GM12878 (cell line): Measurements from ENCODE around the gene MVB12B. TPM values are rescaled to one million over a fixed set of nuclear protein-coding genes. Genes with fewer than 3 reads are reported as not detected.

ENCODE experiments used
- ATAC-seq: fragments of 200-7000 bp; cut with Tn5 transposase; 3 replicates; pipeline ENCODE4 v1.9.1; 2020; ENCODE audit warnings: mild to moderate bottlenecking, moderate library complexity
- BruUV-seq: library from RNA; stranded (reverse); fragments of 400-500 nt; replicated peaks from 2 replicates; lab custom pipeline; 2021; lab: Mats Ljungman, UMichigan
- CTCF ChIA-PET: fragments of 300-600 bp; sonication (Branson Sonifier 250); formaldehyde crosslinking; extraction: SDS; loops from one replicate; lab custom pipeline; 2021; ENCODE audit warnings: inconsistent platforms; lab: Yijun Ruan, JAX
- POLR2A ChIA-PET: fragments of 350-600 bp; formaldehyde crosslinking; extraction: SDS; loops from one replicate; lab custom pipeline; 2021; ENCODE audit warnings: inconsistent platforms; lab: Charles Lee
- RAD21 ChIA-PET: fragments of 300-600 bp; sonication (Branson Sonifier 250); formaldehyde crosslinking; loops from one replicate; lab custom pipeline; 2023; ENCODE audit warnings: antibody characterized with exemption; ENCODE audit not compliant: unreplicated experiment; lab: Charles Lee
- SMC1A ChIA-PET: fragments of 300-600 bp; sonication (Branson Sonifier 250); formaldehyde crosslinking; loops from one replicate; lab custom pipeline; 2023; ENCODE audit not compliant: unreplicated experiment, uncharacterized antibody; lab: Charles Lee
- DNase-seq: peaks from one replicate; pipeline ENCODE4 v3.0.0-alpha.2; 2011; ENCODE audit warnings: low read depth, low spot score
- FAIRE-seq: peaks from 3 replicates; lab custom pipeline; 2011; peaks lifted over from hg19 to GRCh38; lab: Jason Lieb, UNC
- H2AFZ ChIP-seq: 2 replicates; pipeline ENCODE4 v1.6.0; 2011; ENCODE audit warnings: low read depth, low read length, control low read depth; ENCODE audit not compliant: control insufficient read depth
- H3K27ac ChIP-seq: 2 replicates; pipeline ENCODE4 v1.5.1; 2011; ENCODE audit warnings: control low read depth; ENCODE audit not compliant: control insufficient read depth, insufficient read depth
- H3K27me3 ChIP-seq, 2 experiments: replicated peaks in 1 of 2; 2 replicates each; pipeline versions ENCODE4 v1.6.0 to v1.6.1; 2011; ENCODE audit warnings: low read length in 1 of 2; ENCODE audit not compliant: control insufficient read depth in 2 of 2, insufficient read depth in 2 of 2
- H3K36me3 ChIP-seq, 2 experiments: 2 replicates each; pipeline ENCODE4 v1.5.1; 2011; ENCODE audit warnings: low read length in 1 of 2; ENCODE audit not compliant: control insufficient read depth in 2 of 2, insufficient read depth in 2 of 2
- H3K4me1 ChIP-seq: 2 replicates; pipeline ENCODE4 v1.6.1; 2011; ENCODE audit warnings: mild to moderate bottlenecking, low read length, moderate library complexity, mixed read lengths; ENCODE audit not compliant: control insufficient read depth, insufficient read depth
- H3K4me2 ChIP-seq: 2 replicates; pipeline ENCODE4 v1.6.0; 2011; ENCODE audit warnings: control low read depth; ENCODE audit not compliant: control insufficient read depth, insufficient read depth
- H3K4me3 ChIP-seq: fragments of 200-600 bp; sonication (generic); 2 replicates; pipeline ENCODE4 v1.5.1; 2016
- H3K79me2 ChIP-seq: 2 replicates; pipeline ENCODE4 v1.6.0; 2011; ENCODE audit warnings: low read length; ENCODE audit not compliant: control insufficient read depth, insufficient read depth
- H3K9ac ChIP-seq: 2 replicates; pipeline ENCODE4 v1.8.0; 2011; ENCODE audit warnings: low read length, control low read depth, mixed read lengths; ENCODE audit not compliant: control insufficient read depth, insufficient read depth
- H3K9me3 ChIP-seq: replicated peaks from 3 replicates; pipeline ENCODE4 v1.5.1; 2011; ENCODE audit warnings: mild to moderate bottlenecking, low read length; ENCODE audit not compliant: control insufficient read depth, insufficient read depth
- H4K20me1 ChIP-seq: 2 replicates; pipeline ENCODE4 v1.6.0; 2011; ENCODE audit not compliant: control insufficient read depth, insufficient read depth
- BRCA1 ChIP-seq: IDR thresholded peaks from 2 replicates; pipeline ENCODE4 v1.6.1; 2011; ENCODE audit warnings: low read depth, low read length, improper control_type of control experiment
- CREB1 ChIP-seq: IDR thresholded peaks from 2 replicates; pipeline ENCODE4 v1.6.1; 2012; ENCODE audit warnings: low read depth, mild to moderate bottlenecking, inconsistent platforms
- FOXM1 ChIP-seq: IDR thresholded peaks from 2 replicates; pipeline ENCODE4 v1.6.1; 2012; ENCODE audit warnings: low read depth, mild to moderate bottlenecking, inconsistent platforms, low read length, moderate library complexity
- HDAC2 ChIP-seq: fragments of 200-600 bp; sonication (generic); IDR thresholded peaks from 2 replicates; pipeline ENCODE4 v1.6.1; 2017
- MEF2A ChIP-seq: IDR thresholded peaks from 2 replicates; pipeline ENCODE4 v1.6.1; 2011; ENCODE audit warnings: low read depth, mild to moderate bottlenecking, low read length, moderate library complexity; ENCODE audit not compliant: insufficient read depth
- NFIC ChIP-seq: IDR thresholded peaks from 2 replicates; pipeline ENCODE4 v1.6.1; 2012; ENCODE audit warnings: low read depth, mild to moderate bottlenecking, inconsistent platforms, low read length, moderate library complexity
- NFXL1 ChIP-seq: fragments of 450-650 bp; IDR thresholded peaks from 2 replicates; pipeline ENCODE4 v1.6.1; 2017; ENCODE audit warnings: antibody characterized with exemption, mild to moderate bottlenecking, borderline replicate concordance
- PBX3 ChIP-seq: IDR thresholded peaks from 2 replicates; pipeline ENCODE4 v1.6.1; 2011; ENCODE audit warnings: mild to moderate bottlenecking, low read depth, low read length, moderate library complexity; ENCODE audit not compliant: insufficient replicate concordance
- STAT3 ChIP-seq: IDR thresholded peaks from 2 replicates; pipeline ENCODE4 v1.6.1; 2011; ENCODE audit warnings: low read depth, low read length, improper control_type of control experiment
- WGBS: methylation state at CpG from one replicate; pipeline ENCODE4 v1.1.6; 2016; ENCODE audit warnings: low lambda C conversion rate; ENCODE audit not compliant: insufficient replicate concordance, insufficient coverage; ENCODE audit errors: missing lambda C conversion rate; 5-methylcytosine and 5-hydroxymethylcytosine counted together
- in situ Hi-C: fragments of 300-500 bp; cut with MboI; formaldehyde crosslinking; loops from 9 replicates; pipeline ENCODE4 v1.14.3; 2018; ENCODE audit warnings: mixed read lengths
- intact Hi-C: fragments of 100-400 bp; cut with micrococcal nuclease; formaldehyde crosslinking; loops from one replicate; pipeline ENCODE4 v1.14.2; 2022; ENCODE audit not compliant: unreplicated experiment
- polyA plus RNA-seq, 11 experiments: library from polyadenylated mRNA; depleted of rRNA in 4 of 11; unstranded in 6 of 11; stranded (reverse) in 5 of 11; fragments of >200 nt; fragmentation: Nextera tagmentation in 4 of 11; fragmentation: Illumina TruSeq in 1 of 11; extraction: Ambion mirVana in 4 of 11; extraction: Trizol in 1 of 11; gene quantifications; 1 replicate in 1 of 11; 2 replicates in 10 of 11; pipeline versions ENCODE4 v1.2.1 to v1.2.3, GENCODE V29; 2011 to 2016; ENCODE audit warnings: inconsistent platforms in 2 of 11, missing spikeins in 2 of 11, low read depth in 1 of 11
- total RNA-seq, 4 experiments: library from RNA; depleted of rRNA in 3 of 4; stranded (reverse); fragments of >200 nt in 3 of 4; fragmentation: Illumina TruSeq in 1 of 4; extraction: Trizol in 1 of 4; gene quantifications; 2 replicates each; pipeline versions ENCODE4 v1.2.1 to v1.2.3, GENCODE V29; 2013 to 2021

Gene MVB12B
- total and polyA plus RNA-seq, 10 of the 15 experiments (the other 5 are each of a cell fraction or from before 2014, with no cell fraction given) = 0.08 TPM; not detected in 9

- 28% methylated on average over 7 of the region's 7 CpGs for WGBS
- no peaks in the 10 kb centered on the region for H3K36me3 ChIP-seq
- no peaks in the 10 kb centered on the region for H3K9me3 ChIP-seq
- DNase-seq (no peak), ATAC-seq (no peak), FAIRE-seq (no peak)
- peaks cover 3 to 4% of the 10 kb centered on the region in 2 experiments; a peak in 3 of 4 replicates for H3K27me3 ChIP-seq
- RAD21 ChIA-PET = no interaction called here
- POLR2A ChIA-PET = no interaction called here
- in situ Hi-C loops (no loop called here), intact Hi-C loops (no loop called here)
- no peak overlapping the region for H3K27ac ChIP-seq
- H4K20me1 ChIP-seq = no peaks in the 10 kb centered on the region
- no peak overlapping the region for H3K4me3 ChIP-seq
- CTCF ChIA-PET = no interaction called here
- TF ChIP-seq PBX3 (no peak), CREB1 (no peak), HDAC2 (no peak), NFXL1 (no peak), FOXM1 (no peak)
- no peaks in the 10 kb centered on the region for H3K4me1 ChIP-seq
- BruUV-seq = no TSS peak
- no peak overlapping the region for H3K9ac ChIP-seq
- no peaks in the 10 kb centered on the region for H3K79me2 ChIP-seq
- SMC1A ChIA-PET = no interaction called here
- H2AFZ ChIP-seq = no peak overlapping the region
- no peak overlapping the region for H3K4me2 ChIP-seq
Observed at GRCh38 chr9:126432659-126433058, 106.0 kb downstream of the MVB12B start.

GRCh38 chr9:126435105-126435504 lies 108.5 kb downstream of the MVB12B start:
- intact Hi-C loops = no loop called here
- no peak overlapping the region for H3K9ac ChIP-seq
- no peak overlapping the region for H3K4me3 ChIP-seq
- no TSS peak for BruUV-seq
- ChIA-PET CTCF (no interaction called here), POLR2A (no interaction called here), RAD21 (no interaction called here), SMC1A (no interaction called here)
- H3K27ac ChIP-seq = no peak overlapping the region
- no peak overlapping the region for H3K4me2 ChIP-seq
- no peaks in the 10 kb centered on the region for H3K36me3 ChIP-seq
- H3K27me3 ChIP-seq = peaks cover 2 to 3% of the 10 kb centered on the region in 2 experiments; a peak in 3 of 4 replicates
- FAIRE-seq (no peak), DNase-seq (no peak)
- in situ Hi-C loops = no loop called here
- H3K9me3 ChIP-seq = no peaks in the 10 kb centered on the region
- H3K4me1 ChIP-seq = no peaks in the 10 kb centered on the region
- H2AFZ ChIP-seq = no peak overlapping the region
- WGBS = 48% methylated on average over 2 of the region's 2 CpGs
- TF ChIP-seq BRCA1 (no peak), STAT3 (no peak), NFIC (no peak), MEF2A (no peak)
- TF ChIP-seq, all 136 proteins: peak for 0
- Histone ChIP-seq H3K79me2 (no peaks in the 10 kb centered on the region), H4K20me1 (no peaks in the 10 kb centered on the region)
- ATAC-seq = no peak
